OCI-LY1 (cell line): ENCODE results near the gene CD226.

ENCODE experiments used
- H2AFZ ChIP-seq: fragments of 200-600 bp; sonication (generic), shearing (Covaris generic); 2 replicates; pipeline ENCODE4 v1.6.0; 2014; ENCODE audit warnings: antibody characterized with exemption, mild to moderate bottlenecking, low read length
- H3F3A ChIP-seq: fragments of 200-600 bp; sonication (generic), shearing (Covaris generic); 2 replicates; pipeline ENCODE4 v1.6.0; 2014; ENCODE audit warnings: mild to moderate bottlenecking, antibody characterized with exemption, low read length, moderate library complexity; ENCODE audit not compliant: insufficient read depth
- H3K27ac ChIP-seq: fragments of 200-600 bp; sonication (generic); 2 replicates; pipeline ENCODE4 v1.5.1; 2014; ENCODE audit warnings: low read length, mixed run types, mild to moderate bottlenecking, low read depth; ENCODE audit not compliant: poor library complexity, severe bottlenecking
- H3K27me3 ChIP-seq: fragments of 200-600 bp; sonication (generic); 2 replicates; pipeline ENCODE4 v1.6.0; 2014; ENCODE audit warnings: antibody characterized with exemption, mild to moderate bottlenecking, low read length, moderate library complexity; ENCODE audit not compliant: insufficient read depth
- H3K36me3 ChIP-seq: fragments of 200-600 bp; sonication (generic); 2 replicates; pipeline ENCODE4 v1.6.1; 2014; ENCODE audit warnings: mild to moderate bottlenecking, antibody characterized with exemption, low read length, moderate library complexity, mixed read lengths; ENCODE audit not compliant: insufficient read depth
- H3K4me1 ChIP-seq: fragments of 200-600 bp; sonication (generic); 2 replicates; pipeline ENCODE4 v1.5.1; 2014; ENCODE audit warnings: mild to moderate bottlenecking, low read length, moderate library complexity; ENCODE audit not compliant: insufficient read depth, severe bottlenecking
- H3K4me2 ChIP-seq: fragments of 200-600 bp; sonication (generic), shearing (Covaris generic); 2 replicates; pipeline ENCODE4 v1.6.1; 2014; ENCODE audit warnings: low read length
- H3K4me3 ChIP-seq: fragments of 200-600 bp; sonication (generic); 2 replicates; pipeline ENCODE4 v1.5.1; 2014; ENCODE audit warnings: low read length, low read depth, mild to moderate bottlenecking, mixed read lengths; ENCODE audit not compliant: poor library complexity, severe bottlenecking
- H3K79me2 ChIP-seq: fragments of 200-600 bp; shearing (Covaris generic); 2 replicates; pipeline ENCODE4 v1.6.1; 2016; ENCODE audit warnings: mixed run types, low read length, mixed read lengths; ENCODE audit not compliant: insufficient read depth
- H3K9ac ChIP-seq: fragments of 200-600 bp; sonication (generic), shearing (Covaris generic); 2 replicates; pipeline ENCODE4 v1.6.1; 2014; ENCODE audit warnings: mild to moderate bottlenecking, low read length, mixed read lengths
- H3K9me2 ChIP-seq: fragments of 200-600 bp; sonication (generic), shearing (Covaris generic); 2 replicates; pipeline ENCODE4 v1.6.1; 2014; ENCODE audit warnings: low read depth, mild to moderate bottlenecking, low read length, mixed read lengths
- H3K9me3 ChIP-seq: fragments of 200-600 bp; shearing (Covaris generic); 2 replicates; pipeline ENCODE4 v1.6.1; 2014; ENCODE audit warnings: low read length, mixed read lengths
- H4K20me1 ChIP-seq: fragments of 200-600 bp; sonication (generic), shearing (Covaris generic); 2 replicates; pipeline ENCODE4 v1.6.0; 2016; ENCODE audit warnings: mild to moderate bottlenecking, low read length; ENCODE audit not compliant: insufficient read depth
- EZH2 ChIP-seq: fragments of 200-600 bp; sonication (generic), shearing (Covaris generic); IDR thresholded peaks from 2 replicates; pipeline ENCODE4 v1.8.0; 2017; ENCODE audit warnings: borderline replicate concordance, mixed run types, mild to moderate bottlenecking, antibody characterized with exemption, low read length, moderate library complexity, mixed read lengths
- TF ChIP-seq, protein P1 (sequence below): fragments of 200-600 bp; sonication (generic), shearing (Covaris generic); IDR thresholded peaks from 2 replicates; pipeline ENCODE4 v1.5.1; 2017; ENCODE audit warnings: mild to moderate bottlenecking, antibody characterized with exemption, low read length, moderate library complexity, mixed read lengths

The CD226 gene

DNA sequence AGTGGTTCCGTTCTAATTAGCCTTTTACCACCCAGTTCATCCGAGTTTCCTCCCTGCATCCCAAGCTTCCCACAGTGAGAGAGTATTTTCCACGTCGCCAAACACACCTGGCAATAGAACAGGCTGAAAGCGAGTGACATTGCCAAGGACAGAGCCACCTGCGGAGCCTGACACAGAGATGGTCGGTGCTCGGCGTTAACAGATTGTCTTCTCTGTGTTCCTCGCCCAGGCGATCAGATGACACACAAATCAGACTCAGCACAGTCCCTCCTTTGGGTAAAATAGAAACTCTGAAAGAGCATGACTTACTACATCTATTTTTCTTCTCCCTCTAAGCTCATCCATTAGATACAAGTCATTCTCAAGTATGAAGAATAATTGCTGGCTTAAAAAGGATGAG lies 107.7 kb downstream of the CD226 start:
- Histone ChIP-seq H4K20me1 (no peaks in the 10 kb centered on the region), H3K36me3 (no peaks in the 10 kb centered on the region), H2AFZ (no peak overlapping the region)

DNA sequence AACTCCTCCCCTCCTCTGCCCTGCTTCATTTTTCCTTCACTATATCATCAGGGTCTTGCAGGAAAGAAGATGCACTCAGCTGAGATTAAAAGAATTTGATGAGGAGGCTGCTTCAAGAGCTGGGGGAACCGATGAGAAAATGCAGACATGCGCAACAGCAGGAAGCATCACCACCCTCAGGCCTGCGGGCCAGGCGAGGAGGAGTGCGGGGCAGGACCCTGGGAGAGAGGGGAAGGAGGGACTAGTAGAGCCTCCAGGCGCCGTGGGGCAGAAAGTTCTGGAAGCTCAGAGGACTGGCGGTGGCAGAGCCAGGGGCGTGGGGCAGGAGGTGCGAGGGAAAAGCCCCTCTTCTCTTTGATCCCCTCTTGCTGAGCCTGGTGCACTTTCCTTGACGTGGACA lies 108.2 kb downstream of the CD226 start:
- Histone ChIP-seq H4K20me1 (no peaks in the 10 kb centered on the region), H3K4me2 (no peak overlapping the region), H3K79me2 (no peaks in the 10 kb centered on the region), H3K4me3 (no peak overlapping the region), H3K9me2 (no peaks in the 10 kb centered on the region), H2AFZ (no peak overlapping the region), H3K4me1 (no peaks in the 10 kb centered on the region), H3K9me3 (no peaks in the 10 kb centered on the region), H3K27me3 (no peaks in the 10 kb centered on the region), H3K36me3 (no peaks in the 10 kb centered on the region), H3K9ac (no peak overlapping the region), H3K27ac (no peak overlapping the region), H3F3A (no peaks in the 10 kb centered on the region)
- no peak for TF ChIP-seq EZH2
- TF ChIP-seq, protein P1, sequence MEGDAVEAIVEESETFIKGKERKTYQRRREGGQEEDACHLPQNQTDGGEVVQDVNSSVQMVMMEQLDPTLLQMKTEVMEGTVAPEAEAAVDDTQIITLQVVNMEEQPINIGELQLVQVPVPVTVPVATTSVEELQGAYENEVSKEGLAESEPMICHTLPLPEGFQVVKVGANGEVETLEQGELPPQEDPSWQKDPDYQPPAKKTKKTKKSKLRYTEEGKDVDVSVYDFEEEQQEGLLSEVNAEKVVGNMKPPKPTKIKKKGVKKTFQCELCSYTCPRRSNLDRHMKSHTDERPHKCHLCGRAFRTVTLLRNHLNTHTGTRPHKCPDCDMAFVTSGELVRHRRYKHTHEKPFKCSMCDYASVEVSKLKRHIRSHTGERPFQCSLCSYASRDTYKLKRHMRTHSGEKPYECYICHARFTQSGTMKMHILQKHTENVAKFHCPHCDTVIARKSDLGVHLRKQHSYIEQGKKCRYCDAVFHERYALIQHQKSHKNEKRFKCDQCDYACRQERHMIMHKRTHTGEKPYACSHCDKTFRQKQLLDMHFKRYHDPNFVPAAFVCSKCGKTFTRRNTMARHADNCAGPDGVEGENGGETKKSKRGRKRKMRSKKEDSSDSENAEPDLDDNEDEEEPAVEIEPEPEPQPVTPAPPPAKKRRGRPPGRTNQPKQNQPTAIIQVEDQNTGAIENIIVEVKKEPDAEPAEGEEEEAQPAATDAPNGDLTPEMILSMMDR: no peak

More for the DNA sequence above, 107.7 kb downstream of the CD226 start:
- no peaks in the 10 kb centered on the region for H3K4me1 ChIP-seq
- TF ChIP-seq, protein P1: no peak
- no peak for TF ChIP-seq EZH2
- no peaks in the 10 kb centered on the region for H3K27me3 ChIP-seq
- H3F3A ChIP-seq: no peaks in the 10 kb centered on the region
- no peaks in the 10 kb centered on the region for H3K79me2 ChIP-seq
- H3K27ac ChIP-seq: no peak overlapping the region
- no peaks in the 10 kb centered on the region for H3K9me3 ChIP-seq
- H3K9me2 ChIP-seq: no peaks in the 10 kb centered on the region
- no peak overlapping the region for H3K4me3 ChIP-seq
- H3K4me2 ChIP-seq: no peak overlapping the region
- H3K9ac ChIP-seq: no peak overlapping the region

DNA sequence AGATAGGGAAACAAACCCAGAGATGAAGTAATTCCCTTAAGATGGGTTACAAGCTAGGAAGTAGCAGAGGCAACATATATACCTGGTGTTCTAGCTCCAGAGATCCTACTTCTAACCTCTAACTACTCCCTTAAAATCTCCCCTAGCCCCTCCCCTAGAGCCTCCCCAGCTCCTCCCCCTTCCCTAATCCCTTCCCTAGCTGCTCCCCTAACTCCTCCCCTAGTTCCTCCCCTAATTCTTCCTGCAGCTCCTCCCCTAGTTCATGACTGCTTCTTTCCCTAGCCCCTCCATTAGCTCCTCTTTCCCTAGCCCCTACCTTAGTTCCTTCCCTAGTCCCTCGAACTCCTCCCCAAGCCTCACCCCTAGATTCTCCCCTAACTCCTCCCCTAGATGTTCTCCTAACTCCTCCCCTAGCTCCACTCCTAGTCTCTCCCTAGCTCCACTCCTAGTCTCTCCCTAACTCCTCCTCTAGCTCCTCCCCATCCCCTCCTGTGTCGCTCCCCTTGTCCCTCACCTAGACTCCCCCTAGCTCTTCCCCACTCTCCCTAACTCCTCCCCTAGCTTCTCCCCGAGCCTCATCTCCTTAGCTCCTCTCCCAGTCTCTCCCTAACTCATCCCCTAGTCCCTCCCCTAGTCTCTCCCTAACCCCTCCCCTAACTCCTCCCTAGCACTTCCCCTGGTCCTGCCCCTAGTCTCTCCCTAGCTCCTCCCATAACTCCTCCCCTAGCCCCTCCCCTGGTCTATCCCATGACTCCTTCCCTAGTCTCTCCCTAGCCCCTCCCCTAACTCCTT lies 108.9 kb downstream of the CD226 start:
- H3K4me1 ChIP-seq: no peaks in the 10 kb centered on the region
- no peaks in the 10 kb centered on the region for H3K9me3 ChIP-seq
- no peaks in the 10 kb centered on the region for H3K9me2 ChIP-seq
- H2AFZ ChIP-seq: no peak overlapping the region
- H3K4me2 ChIP-seq: no peak overlapping the region
- H3K36me3 ChIP-seq: no peaks in the 10 kb centered on the region
- H3K27ac ChIP-seq: no peak overlapping the region
- no peak overlapping the region for H3K4me3 ChIP-seq
- TF ChIP-seq, protein P1: no peak
- TF ChIP-seq EZH2: no peak
- H3K9ac ChIP-seq: no peak overlapping the region
- no peaks in the 10 kb centered on the region for H3K27me3 ChIP-seq
- H4K20me1 ChIP-seq: no peaks in the 10 kb centered on the region
- H3K79me2 ChIP-seq: no peaks in the 10 kb centered on the region
- no peaks in the 10 kb centered on the region for H3F3A ChIP-seq
